SK-N-MC (cell line): Measurements from ENCODE around the gene FILIP1L.

Experiments used
- EZH2 ChIP-seq: fragments of 200-600 bp; sonication (generic); IDR thresholded peaks from one replicate; pipeline ENCODE4 v1.6.1; 2017; ENCODE audit warnings: antibody characterized with exemption
- FOXP2 ChIP-seq: optimal IDR thresholded peaks from 2 replicates; pipeline ENCODE3; 2011; ENCODE audit warnings: mild to moderate bottlenecking, moderate library complexity; ENCODE audit not compliant: insufficient read depth; ENCODE audit errors: extremely low read length, control extremely low read depth
- POLR2AphosphoS5 ChIP-seq: IDR thresholded peaks from 2 replicates; pipeline ENCODE4 v1.6.1; 2012; ENCODE audit warnings: mild to moderate bottlenecking, low read depth, low read length, borderline replicate concordance

DNA sequence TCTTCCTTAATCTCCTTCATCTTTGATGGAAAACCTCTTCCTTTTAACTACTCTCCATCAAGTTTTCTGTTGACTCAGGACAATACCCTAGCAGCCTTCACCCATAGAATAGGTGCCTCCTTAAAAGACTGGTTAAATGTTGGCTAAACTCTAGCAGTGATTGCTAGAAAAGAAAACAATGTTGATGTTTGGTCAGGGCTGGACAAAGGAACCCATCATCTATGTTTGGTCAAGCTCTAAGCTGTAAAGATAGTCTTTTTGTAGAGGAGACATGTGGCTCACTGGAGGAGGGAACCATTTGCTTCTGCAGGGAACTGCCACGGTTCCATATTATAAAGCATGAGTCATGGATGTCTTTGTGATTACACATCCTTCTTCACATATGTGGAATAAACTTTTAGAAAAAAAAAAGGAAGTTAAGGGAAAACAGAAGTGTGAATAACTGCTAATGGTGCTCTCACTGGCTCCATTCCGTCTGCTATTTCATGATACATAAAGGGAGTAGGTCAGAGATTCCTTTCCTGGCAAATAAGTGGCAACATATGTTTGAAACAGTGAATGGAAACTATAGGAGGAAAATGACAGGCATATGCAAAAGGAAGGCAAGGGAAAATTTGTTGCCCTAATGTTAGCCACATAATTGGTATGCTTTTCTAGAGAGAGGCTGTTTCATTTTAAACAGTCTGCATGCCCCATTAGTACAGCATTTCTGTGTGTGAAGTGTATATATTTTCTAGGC, 218.4 kb downstream of the FILIP1L start:
- TF ChIP-seq POLR2AphosphoS5: no peak; the same call in 1 of the 2 replicates
- TF ChIP-seq EZH2: no peak
- peak; percentile 92 for TF ChIP-seq FOXP2
